GM10266 (cell line): ENCODE results near the gene PRKACB.
"Not testable (repeated sequence)": the region's sequence is repeated elsewhere in the genome, so short reads cannot be mapped to it uniquely, and the experiment has no call there.

Experiments
- DNase-seq: peaks from one replicate; pipeline ENCODE4 v3.0.0; 2012; ENCODE audit errors: extremely low spot score
- TF ChIP-seq, protein P1 (sequence below): IDR thresholded peaks from 2 replicates; pipeline ENCODE4 v1.5.1; 2012; ENCODE audit warnings: mild to moderate bottlenecking, low read depth; ENCODE audit not compliant: control insufficient read depth, insufficient read depth; ENCODE audit errors: missing control alignments

The PRKACB gene

DNA sequence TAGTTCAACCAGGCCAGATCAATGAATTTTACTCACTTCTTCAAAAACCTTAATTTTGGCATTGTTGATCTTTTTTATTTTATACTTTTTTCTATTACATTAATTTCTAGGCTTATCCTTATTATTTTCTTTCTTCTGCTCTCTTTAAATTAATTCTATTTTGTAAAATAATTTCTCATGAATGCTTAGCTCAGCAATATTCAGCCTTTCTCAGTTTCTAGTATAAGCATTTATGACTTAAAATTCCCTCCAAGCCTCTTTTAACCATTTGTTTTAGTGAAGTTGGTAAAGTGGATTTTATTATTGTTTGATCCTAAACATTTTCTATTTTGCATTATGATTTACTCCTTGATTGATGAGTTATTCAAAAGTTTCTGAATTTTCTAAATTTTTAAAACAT, 136.8 kb downstream of the PRKACB start:
- TF ChIP-seq, protein P1, sequence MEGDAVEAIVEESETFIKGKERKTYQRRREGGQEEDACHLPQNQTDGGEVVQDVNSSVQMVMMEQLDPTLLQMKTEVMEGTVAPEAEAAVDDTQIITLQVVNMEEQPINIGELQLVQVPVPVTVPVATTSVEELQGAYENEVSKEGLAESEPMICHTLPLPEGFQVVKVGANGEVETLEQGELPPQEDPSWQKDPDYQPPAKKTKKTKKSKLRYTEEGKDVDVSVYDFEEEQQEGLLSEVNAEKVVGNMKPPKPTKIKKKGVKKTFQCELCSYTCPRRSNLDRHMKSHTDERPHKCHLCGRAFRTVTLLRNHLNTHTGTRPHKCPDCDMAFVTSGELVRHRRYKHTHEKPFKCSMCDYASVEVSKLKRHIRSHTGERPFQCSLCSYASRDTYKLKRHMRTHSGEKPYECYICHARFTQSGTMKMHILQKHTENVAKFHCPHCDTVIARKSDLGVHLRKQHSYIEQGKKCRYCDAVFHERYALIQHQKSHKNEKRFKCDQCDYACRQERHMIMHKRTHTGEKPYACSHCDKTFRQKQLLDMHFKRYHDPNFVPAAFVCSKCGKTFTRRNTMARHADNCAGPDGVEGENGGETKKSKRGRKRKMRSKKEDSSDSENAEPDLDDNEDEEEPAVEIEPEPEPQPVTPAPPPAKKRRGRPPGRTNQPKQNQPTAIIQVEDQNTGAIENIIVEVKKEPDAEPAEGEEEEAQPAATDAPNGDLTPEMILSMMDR, result no peak
- no peak for DNase-seq

DNA sequence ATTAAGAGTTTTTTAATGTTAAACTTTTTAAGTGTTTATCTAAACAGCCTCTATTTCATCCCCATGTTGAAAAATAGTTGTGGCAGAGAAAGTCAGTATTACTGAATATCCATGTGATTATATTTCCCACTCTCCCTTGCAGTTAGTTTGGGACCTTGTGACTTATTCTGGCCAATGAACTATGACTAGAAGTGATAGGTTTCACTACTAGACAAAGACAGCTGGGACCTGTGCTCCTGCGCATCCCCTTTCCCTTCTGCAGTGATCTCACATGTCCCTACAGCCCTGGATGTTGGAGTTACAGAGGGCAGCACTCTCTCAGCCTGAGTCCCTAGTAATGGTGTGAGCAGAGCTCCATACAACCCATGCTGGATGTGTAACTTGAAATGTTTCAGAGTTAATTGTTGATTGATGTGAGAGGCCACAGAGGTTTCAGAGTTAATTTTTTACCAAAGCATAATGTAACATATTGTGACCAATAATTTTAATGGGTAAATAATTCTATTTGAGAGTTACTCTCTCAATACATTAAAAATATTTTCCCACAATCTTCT, 138.8 kb downstream of the PRKACB start:
- TF ChIP-seq, protein P1, result no peak

DNA sequence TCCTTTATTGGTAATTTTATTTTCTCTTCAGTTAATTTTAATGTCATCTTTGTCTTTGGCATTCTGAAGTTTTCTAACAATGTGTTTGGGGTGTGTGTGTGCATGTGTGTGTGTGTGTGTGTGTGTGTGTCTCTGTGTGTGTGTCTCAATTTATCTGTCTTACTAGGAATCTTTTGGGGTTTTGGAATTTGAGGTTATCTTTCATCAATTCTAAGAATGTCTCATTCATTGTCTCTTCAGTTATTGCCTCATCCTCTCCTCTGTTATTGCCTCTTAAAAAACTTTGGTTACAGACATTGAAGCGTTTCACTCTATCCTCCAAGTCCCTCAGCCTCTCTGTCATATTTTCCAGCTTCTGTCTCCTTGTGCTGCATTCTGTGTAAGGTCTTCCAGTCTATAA, 139.3 kb downstream of the PRKACB start:
- TF ChIP-seq, protein P1, result no peak
- DNase-seq, result no peak

More for the DNA sequence above, 138.8 kb downstream of the PRKACB start:
- no peak for DNase-seq

DNA sequence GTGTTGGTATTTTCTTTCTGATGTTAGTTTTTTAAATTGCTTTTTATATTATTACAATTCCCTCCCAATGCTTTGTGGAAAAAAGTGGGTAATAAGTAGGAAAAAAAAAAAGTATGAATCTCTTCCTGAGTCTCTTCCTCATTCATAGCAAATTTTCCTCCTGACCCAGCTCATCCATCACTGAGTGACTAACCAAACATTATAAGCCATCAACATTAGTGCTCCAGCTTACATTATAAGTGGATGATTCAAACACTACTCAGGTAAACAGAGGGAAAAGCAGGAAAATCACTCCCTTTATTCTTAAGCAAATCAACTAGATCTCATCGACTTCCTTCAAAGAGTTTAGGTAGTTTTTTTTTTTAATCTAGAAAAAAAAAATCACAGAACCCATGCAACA, 142.0 kb downstream of the PRKACB start:
- TF ChIP-seq, protein P1, result no peak

DNA sequence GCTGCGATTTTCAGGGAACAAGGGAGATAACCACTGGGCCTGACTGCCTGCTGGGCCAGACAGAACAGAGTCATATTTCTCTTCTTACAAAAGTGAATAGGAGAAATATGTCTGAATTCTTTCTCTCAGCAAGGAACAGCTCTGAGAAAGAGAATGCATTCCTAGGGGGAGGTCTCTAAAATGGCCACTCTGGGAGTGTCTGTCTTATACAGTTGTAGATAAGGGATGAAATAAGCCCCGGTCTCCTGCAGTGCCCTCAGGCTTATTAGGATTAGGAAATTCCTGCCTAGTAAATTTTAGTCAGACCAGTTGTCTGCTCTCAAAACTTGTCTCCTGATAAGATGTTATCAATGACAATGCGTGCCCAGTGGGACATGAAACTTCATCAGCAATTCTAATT, 143.3 kb downstream of the PRKACB start:
- not testable (repeated sequence) for DNase-seq

More for the DNA sequence above, 142.0 kb downstream of the PRKACB start:
- no peak for DNase-seq
